Measurements from ENCODE around the gene SNRPA. TPM values are rescaled to one million over a fixed set of nuclear protein-coding genes. Genes with fewer than 3 reads are reported as not detected.

Gene SNRPA
- polyA plus RNA-seq, 1 of the 3 experiments (the other 2 are of a cell fraction): 121 TPM

DNA sequence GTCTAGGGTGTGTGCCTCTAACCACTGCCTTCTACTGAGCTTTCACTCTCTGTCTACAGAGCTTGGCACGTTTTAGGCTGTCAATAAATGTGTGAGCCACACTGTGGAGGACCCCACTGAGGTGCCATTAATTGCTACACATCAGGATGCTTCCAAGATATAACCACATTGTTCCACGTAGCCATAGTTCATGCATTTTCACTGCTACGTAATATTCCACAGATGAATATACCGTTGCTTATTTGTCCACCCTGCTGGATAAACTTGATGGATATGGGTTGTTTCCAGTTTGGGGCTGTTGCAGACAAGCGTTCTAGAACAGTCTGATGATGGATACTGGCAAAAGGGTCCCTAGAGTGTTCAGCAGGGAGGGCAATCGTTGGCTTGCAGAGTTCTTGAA is 49.2 kb upstream of the SNRPA start:
- 84% methylated on average over 6 of the region's 6 CpGs for WGBS (ENCODE audit: low lambda C conversion rate)
- Histone ChIP-seq H4K20me1 (ENCODE audit: insufficient read depth) (no peaks in the 10 kb centered on the region), H3K4me1 (ENCODE audit: control insufficient read depth in 1 of 2, insufficient read depth in 2 of 2, low read depth in 1 of 2, low read length in 1 of 2) (no peaks in the 10 kb centered on the region), H3K9me2 (no peaks in the 10 kb centered on the region), H3K36me3 (replicated peaks in 1 of 2; ENCODE audit: control insufficient read depth in 1 of 2, insufficient read depth in 2 of 2, low read length in 1 of 2) (peaks cover 34 to 38% of the 10 kb centered on the region in 2 experiments), H3K9me3 (no peaks in the 10 kb centered on the region), H3K27ac (ENCODE audit: low read depth in 2 of 2, low read length in 1 of 2) (no peak overlapping the region), H2AFZ (ENCODE audit: low read depth) (no peak overlapping the region), H3F3A (replicated peaks; ENCODE audit: insufficient read depth) (no peaks in the 10 kb centered on the region), H3K27me3 (ENCODE audit: insufficient read depth) (no peaks in the 10 kb centered on the region), H3K79me2 (ENCODE audit: insufficient read depth) (no peaks in the 10 kb centered on the region), H3K4me2 (no peak overlapping the region), H3K9ac (no peak overlapping the region), H3K4me3 (ENCODE audit: low read depth in 2 of 2, low read length in 1 of 2) (no peak overlapping the region)
- POLR2A ChIA-PET: no interaction called here
- DNase-seq: no peak
- TF ChIP-seq SIN3A (IDR thresholded peaks at IDR 0.05; ENCODE audit: borderline replicate concordance, low read depth, low read length): no peak
- no peak for TF ChIP-seq EP300 (IDR thresholded peaks at IDR 0.05; ENCODE audit: borderline replicate concordance in 1 of 2, low read depth in 1 of 2, low read length in 1 of 2)
- no peak for TF ChIP-seq RXRA (IDR thresholded peaks at IDR 0.05; ENCODE audit: borderline replicate concordance, low read depth)
- TF ChIP-seq MEF2A (IDR thresholded peaks at IDR 0.05; ENCODE audit: borderline replicate concordance, low read depth): no peak
- no peak for TF ChIP-seq TAF1 (IDR thresholded peaks at IDR 0.05; ENCODE audit: borderline replicate concordance, low read depth, low read length)
- no peak for TF ChIP-seq YY1 (IDR thresholded peaks at IDR 0.05; ENCODE audit: low read depth)
- TF ChIP-seq FOSL2 (IDR thresholded peaks at IDR 0.05; ENCODE audit: borderline replicate concordance, low read depth): no peak
- TF ChIP-seq, protein P1, sequence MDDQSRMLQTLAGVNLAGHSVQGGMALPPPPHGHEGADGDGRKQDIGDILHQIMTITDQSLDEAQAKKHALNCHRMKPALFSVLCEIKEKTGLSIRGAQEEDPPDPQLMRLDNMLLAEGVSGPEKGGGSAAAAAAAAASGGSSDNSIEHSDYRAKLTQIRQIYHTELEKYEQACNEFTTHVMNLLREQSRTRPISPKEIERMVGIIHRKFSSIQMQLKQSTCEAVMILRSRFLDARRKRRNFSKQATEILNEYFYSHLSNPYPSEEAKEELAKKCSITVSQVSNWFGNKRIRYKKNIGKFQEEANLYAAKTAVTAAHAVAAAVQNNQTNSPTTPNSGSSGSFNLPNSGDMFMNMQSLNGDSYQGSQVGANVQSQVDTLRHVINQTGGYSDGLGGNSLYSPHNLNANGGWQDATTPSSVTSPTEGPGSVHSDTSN (IDR thresholded peaks at IDR 0.05): no peak
- CTCF ChIA-PET: interaction anchor here (1.2 kb wide), 1 partner anchor 38 kb away, joined by 3 read pairs; no protein-coding TSS in a partner anchor

DNA sequence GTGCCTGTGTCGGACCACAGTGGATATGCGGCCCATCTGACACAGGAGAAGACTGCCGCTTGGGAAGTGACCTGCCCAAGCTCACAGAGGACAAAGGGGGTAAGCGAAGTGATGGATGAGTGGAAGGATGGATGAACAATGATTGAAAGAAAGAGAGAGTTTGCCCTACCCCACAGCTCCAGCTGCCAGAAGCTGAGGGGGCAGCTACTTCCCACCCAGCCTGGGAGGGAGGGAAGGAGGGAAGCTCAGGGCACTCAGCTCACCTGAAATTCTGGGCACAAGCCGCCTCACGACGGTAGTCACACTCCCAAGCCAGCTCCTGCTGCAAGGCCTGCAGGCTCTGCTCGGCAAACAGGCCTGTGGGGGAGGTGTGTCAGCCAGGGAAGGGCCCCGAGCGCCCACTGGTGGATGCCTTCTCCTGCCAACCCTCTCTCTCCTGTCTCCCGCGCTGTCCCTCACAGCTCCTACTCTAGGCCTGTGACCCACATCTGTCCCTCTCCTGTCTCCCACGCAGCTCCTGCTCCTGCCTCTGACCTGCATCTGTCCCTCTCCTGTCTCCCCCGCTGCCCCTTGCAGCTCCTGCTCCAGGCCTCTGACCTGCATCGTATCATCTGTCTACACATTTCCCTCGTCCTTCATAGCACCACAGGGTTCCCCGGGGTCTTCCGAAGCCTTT is 48.5 kb upstream of the SNRPA start:
- H3F3A ChIP-seq (replicated peaks; ENCODE audit: insufficient read depth): no peaks in the 10 kb centered on the region
- no peaks in the 10 kb centered on the region for H4K20me1 ChIP-seq (ENCODE audit: insufficient read depth)
- H3K4me1 ChIP-seq (ENCODE audit: control insufficient read depth in 1 of 2, insufficient read depth in 2 of 2, low read depth in 1 of 2, low read length in 1 of 2): no peaks in the 10 kb centered on the region
- H3K9ac ChIP-seq: no peak overlapping the region
- 85% methylated on average over 13 of the region's 18 CpGs for WGBS (ENCODE audit: low lambda C conversion rate)
- H3K27me3 ChIP-seq (ENCODE audit: insufficient read depth): no peaks in the 10 kb centered on the region
- DNase-seq: no peak
- H3K9me3 ChIP-seq: no peaks in the 10 kb centered on the region
- peaks cover 34 to 40% of the 10 kb centered on the region in 2 experiments for H3K36me3 ChIP-seq (replicated peaks in 1 of 2; ENCODE audit: control insufficient read depth in 1 of 2, insufficient read depth in 2 of 2, low read length in 1 of 2)
- H3K4me2 ChIP-seq: no peak overlapping the region
- no peak overlapping the region for H3K4me3 ChIP-seq (ENCODE audit: low read depth in 2 of 2, low read length in 1 of 2)
- CTCF ChIA-PET: interaction anchor here (1.2 kb wide), 1 partner anchor 39 kb away, joined by 3 read pairs; no protein-coding TSS in a partner anchor
- H2AFZ ChIP-seq (ENCODE audit: low read depth): no peak overlapping the region
- no peak overlapping the region for H3K27ac ChIP-seq (ENCODE audit: low read depth in 2 of 2, low read length in 1 of 2)
- POLR2A ChIA-PET: no interaction called here
- H3K79me2 ChIP-seq (ENCODE audit: insufficient read depth): no peaks in the 10 kb centered on the region
- H3K9me2 ChIP-seq: no peaks in the 10 kb centered on the region
- no peak for TF ChIP-seq RCOR1 (IDR thresholded peaks at IDR 0.05; ENCODE audit: low read length)
- TF ChIP-seq NFIC (IDR thresholded peaks at IDR 0.05; ENCODE audit: borderline replicate concordance): no peak
- no peak for TF ChIP-seq GABPA (IDR thresholded peaks at IDR 0.05; ENCODE audit: low read depth)
- TF ChIP-seq RXRA (IDR thresholded peaks at IDR 0.05; ENCODE audit: borderline replicate concordance, low read depth): no peak
